GM21447 (cell line): ENCODE results near the gene DENND5A.
"Not testable (repeated sequence)": the region's sequence is repeated elsewhere in the genome, so short reads cannot be mapped to it uniquely, and the experiment has no call there.

Source experiments
- ATAC-seq: cut with Tn5 transposase; IDR thresholded peaks from one replicate; pipeline ENCODE4 v1.9.1; 2021; ENCODE audit not compliant: unreplicated experiment

Gene DENND5A

GRCh38 chr11:9179141-9179540, 86.0 kb downstream of the DENND5A start:
- ATAC-seq = no peak

GRCh38 chr11:9178716-9179115, 86.4 kb downstream of the DENND5A start:
- no peak for ATAC-seq

GRCh38 chr11:9177438-9178091, 87.6 kb downstream of the DENND5A start:
- ATAC-seq = no peak

GRCh38 chr11:9176550-9176949, 88.6 kb downstream of the DENND5A start:
- no peak for ATAC-seq

- no peak for ATAC-seq
These were observed 89.0 kb downstream of the DENND5A start for GRCh38 chr11:9176136-9176535.

- ATAC-seq = no peak
These were observed 92.8 kb downstream of the DENND5A start for GRCh38 chr11:9172389-9172788.

- ATAC-seq = no peak
These were observed 94.7 kb downstream of the DENND5A start for GRCh38 chr11:9170450-9170849.

GRCh38 chr11:9169595-9170295, 95.4 kb downstream of the DENND5A start:
- ATAC-seq = no peak

- ATAC-seq = not testable (repeated sequence)
These were observed 103.2 kb downstream of the DENND5A start for GRCh38 chr11:9161991-9162390.

GRCh38 chr11:9160166-9160565, 105.0 kb downstream of the DENND5A start:
- no peak for ATAC-seq

GRCh38 chr11:9158898-9159391, 106.2 kb downstream of the DENND5A start:
- no peak for ATAC-seq

GRCh38 chr11:9155930-9156329, 109.2 kb downstream of the DENND5A start:
- no peak for ATAC-seq

- no peak for ATAC-seq
These were observed 111.5 kb downstream of the DENND5A start for GRCh38 chr11:9153651-9154050.

GRCh38 chr11:9151631-9152030, 113.5 kb downstream of the DENND5A start:
- ATAC-seq = no peak

GRCh38 chr11:9150926-9151325, 114.2 kb downstream of the DENND5A start:
- no peak for ATAC-seq

- ATAC-seq = no peak
These were observed 114.6 kb downstream of the DENND5A start for GRCh38 chr11:9150501-9150900.

GRCh38 chr11:9148727-9149126, 116.4 kb downstream of the DENND5A start:
- ATAC-seq = no peak

- no peak for ATAC-seq
These were observed 117.1 kb downstream of the DENND5A start for GRCh38 chr11:9148035-9148434.

GRCh38 chr11:9146477-9146876, 118.7 kb downstream of the DENND5A start:
- no peak for ATAC-seq

- ATAC-seq = no peak
These were observed 119.9 kb downstream of the DENND5A start for GRCh38 chr11:9145283-9145682.

GRCh38 chr11:9144828-9145227, 120.3 kb downstream of the DENND5A start:
- no peak for ATAC-seq

- no peak for ATAC-seq
These were observed 121.4 kb downstream of the DENND5A start for GRCh38 chr11:9143721-9144120.

GRCh38 chr11:9142732-9143131, 122.4 kb downstream of the DENND5A start:
- ATAC-seq = no peak
